SU-DHL-6 (cell line): Measurements from ENCODE around the gene PCDH17.

Source experiments
- H2AFZ ChIP-seq: fragments of 200-600 bp; sonication (generic); 2 replicates; pipeline ENCODE4 v1.6.1; 2014; ENCODE audit warnings: low read depth, mild to moderate bottlenecking, moderate library complexity, mixed read lengths, antibody characterized with exemption, low read length; ENCODE audit not compliant: severe bottlenecking
- H3F3A ChIP-seq: fragments of 200-600 bp; shearing (Covaris generic); 2 replicates; pipeline ENCODE4 v1.6.0; 2016; ENCODE audit warnings: antibody characterized with exemption, mild to moderate bottlenecking; ENCODE audit not compliant: insufficient read depth
- H3K27ac ChIP-seq: fragments of 200-600 bp; sonication (generic); 2 replicates; pipeline ENCODE4 v1.5.1; 2016; ENCODE audit warnings: low read depth, mild to moderate bottlenecking, low read length, moderate library complexity, mixed read lengths
- H3K27me3 ChIP-seq: fragments of 200-600 bp; sonication (generic), shearing (Covaris generic); 2 replicates; pipeline ENCODE4 v1.6.0; 2014; ENCODE audit warnings: mild to moderate bottlenecking, low read length
- H3K36me3 ChIP-seq: fragments of 200-600 bp; sonication (generic); 2 replicates; pipeline ENCODE4 v1.6.1; 2014; ENCODE audit warnings: mild to moderate bottlenecking, low read length, mixed read lengths
- H3K4me2 ChIP-seq: fragments of 300-600, 200-600 bp; shearing (Covaris generic), sonication (generic); 2 replicates; pipeline ENCODE4 v1.6.0; 2014; ENCODE audit warnings: low read length, low read depth, mild to moderate bottlenecking; ENCODE audit not compliant: poor library complexity, severe bottlenecking
- H3K4me3 ChIP-seq: fragments of 200-600 bp; sonication (generic); 2 replicates; pipeline ENCODE4 v1.5.1; 2014; ENCODE audit warnings: antibody characterized with exemption, low read length, mild to moderate bottlenecking, mixed read lengths; ENCODE audit not compliant: insufficient read depth, poor library complexity, severe bottlenecking
- H3K79me2 ChIP-seq: fragments of 200-600 bp; sonication (generic); 2 replicates; pipeline ENCODE4 v1.6.1; 2014; ENCODE audit warnings: mild to moderate bottlenecking, low read length, moderate library complexity; ENCODE audit not compliant: insufficient read depth
- H3K9ac ChIP-seq: fragments of 200-600 bp; sonication (generic); 2 replicates; pipeline ENCODE4 v1.7.0; 2014; ENCODE audit warnings: mild to moderate bottlenecking, low read length
- H3K9me2 ChIP-seq: fragments of 200-600 bp; sonication (generic); replicated peaks from 2 replicates; pipeline ENCODE4 v1.6.1; 2014; ENCODE audit warnings: low read length; ENCODE audit not compliant: insufficient read depth
- H3K9me3 ChIP-seq: fragments of 200-600 bp; sonication (generic); 2 replicates; pipeline ENCODE4 v1.6.1; 2014; ENCODE audit warnings: low read length, mixed read lengths; ENCODE audit not compliant: insufficient read depth
- H4K20me1 ChIP-seq: fragments of 200-600 bp; sonication (generic); 2 replicates; pipeline ENCODE4 v1.6.1; 2014; ENCODE audit warnings: low read depth, mild to moderate bottlenecking, antibody characterized with exemption, low read length, moderate library complexity, mixed read lengths
- CTCF ChIP-seq: fragments of 200-600 bp; sonication (generic); IDR thresholded peaks from one replicate; pipeline ENCODE4 v1.5.1; 2017; ENCODE audit warnings: antibody characterized with exemption, mild to moderate bottlenecking, low read length, moderate library complexity; ENCODE audit not compliant: insufficient read depth, poor library complexity, severe bottlenecking
- EZH2phosphoT487 ChIP-seq: fragments of 200-600 bp; sonication (generic), shearing (Covaris generic); conservative IDR thresholded peaks from 2 replicates; pipeline ENCODE4 v1.6.1; 2018; ENCODE audit warnings: mild to moderate bottlenecking, antibody characterized with exemption, low read length, moderate library complexity, mixed read lengths

PCDH17 gene

GRCh38 chr13:57672168-57672567, 40.6 kb downstream of the PCDH17 start:
- Histone ChIP-seq H3K4me2 (no peak overlapping the region), H3K9me3 (no peaks in the 10 kb centered on the region), H3F3A (no peaks in the 10 kb centered on the region), H3K27ac (no peak overlapping the region), H3K9ac (no peak overlapping the region), H3K27me3 (no peaks in the 10 kb centered on the region), H3K36me3 (0 out of 2 replicates have a peak, but pooled peaks cover 3% of the 10 kb centered on the region), H3K9me2 (no peaks in the 10 kb centered on the region), H4K20me1 (no peaks in the 10 kb centered on the region), H3K4me3 (no peak overlapping the region), H3K79me2 (no peaks in the 10 kb centered on the region), H2AFZ (no peak overlapping the region)
- TF ChIP-seq CTCF: no peak
- TF ChIP-seq EZH2phosphoT487: no peak

GRCh38 chr13:57673197-57673596, 41.7 kb downstream of the PCDH17 start:
- no peak overlapping the region for H3K4me3 ChIP-seq
- H3K9ac ChIP-seq: no peak overlapping the region
- TF ChIP-seq EZH2phosphoT487 (no peak), CTCF (no peak)
- H3K27me3 ChIP-seq: no peaks in the 10 kb centered on the region
- H2AFZ ChIP-seq: no peak overlapping the region
- no peaks in the 10 kb centered on the region for H4K20me1 ChIP-seq
- H3K79me2 ChIP-seq: no peaks in the 10 kb centered on the region
- 0 out of 2 replicates have a peak, but pooled peaks cover 3% of the 10 kb centered on the region for H3K36me3 ChIP-seq
- no peaks in the 10 kb centered on the region for H3K9me3 ChIP-seq
- no peaks in the 10 kb centered on the region for H3K9me2 ChIP-seq
- H3F3A ChIP-seq: no peaks in the 10 kb centered on the region
- H3K4me2 ChIP-seq: no peak overlapping the region
- no peak overlapping the region for H3K27ac ChIP-seq

- Histone ChIP-seq H3K9me3 (no peaks in the 10 kb centered on the region), H3K4me3 (no peak overlapping the region), H3K27me3 (no peaks in the 10 kb centered on the region), H3K4me2 (no peak overlapping the region), H3K79me2 (no peaks in the 10 kb centered on the region), H2AFZ (no peak overlapping the region), H3K9me2 (no peaks in the 10 kb centered on the region), H3K36me3 (0 out of 2 replicates have a peak, but pooled peaks cover 3% of the 10 kb centered on the region), H3K9ac (no peak overlapping the region), H4K20me1 (no peaks in the 10 kb centered on the region), H3K27ac (no peak overlapping the region), H3F3A (no peaks in the 10 kb centered on the region)
- no peak for TF ChIP-seq EZH2phosphoT487
- TF ChIP-seq CTCF: no peak
These were observed 44.0 kb downstream of the PCDH17 start for GRCh38 chr13:57675526-57675925.
